ENCODE measurements around the gene CDK4. TPM values are rescaled to one million over a fixed set of nuclear protein-coding genes. Genes with fewer than 3 reads are reported as not detected.
A peak's percentile ranks its signal among the peaks of the same experiment; 100 is the strongest.

The CDK4 gene
- total RNA-seq, 2 donors from 2014 or later: 132 to 242 TPM

DNA sequence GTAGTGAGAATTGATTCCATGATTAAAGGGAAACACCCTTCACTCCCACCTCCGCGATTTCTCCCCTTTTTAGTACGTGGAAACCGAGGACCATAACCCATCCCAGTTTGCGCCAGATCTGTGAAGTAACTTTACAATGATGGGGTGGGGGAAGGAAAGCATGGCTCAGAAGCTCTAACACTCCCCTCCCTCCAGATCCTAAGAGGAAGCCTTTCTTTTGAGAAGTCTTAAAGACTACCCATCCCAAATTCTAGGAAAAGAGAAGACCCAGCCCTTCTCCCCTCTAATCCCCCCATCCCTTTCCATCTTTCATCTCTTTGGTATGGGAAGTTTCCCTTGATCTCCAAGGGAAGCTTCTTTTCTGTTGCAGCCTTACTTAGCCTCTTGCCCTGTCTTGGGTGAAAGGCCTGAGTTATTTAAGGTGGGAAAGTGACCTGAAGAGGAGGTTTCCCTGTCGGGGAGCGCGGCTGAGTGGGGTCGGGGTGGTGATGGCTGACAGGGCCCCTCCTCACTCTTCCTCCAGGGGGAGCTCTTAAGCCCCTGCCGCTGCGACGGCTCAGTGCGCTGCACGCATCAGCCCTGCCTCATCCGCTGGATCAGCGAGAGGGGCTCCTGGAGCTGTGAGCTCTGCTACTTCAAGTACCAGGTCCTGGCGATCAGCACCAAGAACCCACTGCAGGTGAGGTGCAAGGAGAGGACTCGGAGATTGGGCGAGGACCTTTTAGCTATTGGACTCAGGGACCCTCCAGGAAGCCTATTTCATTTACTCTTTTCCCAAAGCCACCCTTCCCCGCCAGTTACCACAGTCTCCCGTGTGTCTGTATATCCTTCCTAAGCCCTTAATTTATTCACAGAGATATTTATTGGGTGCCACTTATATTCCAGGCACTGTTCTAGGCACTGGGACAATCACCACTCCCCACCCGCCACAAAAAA is 4.6 kb upstream of the CDK4 start:
- Mint-ChIP-seq H3K4me1 (peaks cover 44% of the 10 kb centered on the region), H3K36me3 (ENCODE audit: low read depth) (peaks cover 60% of the 10 kb centered on the region), H3K27ac (peak overlapping the region; percentile 75), H3K9me3 (no peaks in the 10 kb centered on the region), H3K4me3 (peak overlapping the region; percentile 86), H3K27me3 (no peaks in the 10 kb centered on the region)
- ATAC-seq (replicated peaks): peak; percentile 30

DNA sequence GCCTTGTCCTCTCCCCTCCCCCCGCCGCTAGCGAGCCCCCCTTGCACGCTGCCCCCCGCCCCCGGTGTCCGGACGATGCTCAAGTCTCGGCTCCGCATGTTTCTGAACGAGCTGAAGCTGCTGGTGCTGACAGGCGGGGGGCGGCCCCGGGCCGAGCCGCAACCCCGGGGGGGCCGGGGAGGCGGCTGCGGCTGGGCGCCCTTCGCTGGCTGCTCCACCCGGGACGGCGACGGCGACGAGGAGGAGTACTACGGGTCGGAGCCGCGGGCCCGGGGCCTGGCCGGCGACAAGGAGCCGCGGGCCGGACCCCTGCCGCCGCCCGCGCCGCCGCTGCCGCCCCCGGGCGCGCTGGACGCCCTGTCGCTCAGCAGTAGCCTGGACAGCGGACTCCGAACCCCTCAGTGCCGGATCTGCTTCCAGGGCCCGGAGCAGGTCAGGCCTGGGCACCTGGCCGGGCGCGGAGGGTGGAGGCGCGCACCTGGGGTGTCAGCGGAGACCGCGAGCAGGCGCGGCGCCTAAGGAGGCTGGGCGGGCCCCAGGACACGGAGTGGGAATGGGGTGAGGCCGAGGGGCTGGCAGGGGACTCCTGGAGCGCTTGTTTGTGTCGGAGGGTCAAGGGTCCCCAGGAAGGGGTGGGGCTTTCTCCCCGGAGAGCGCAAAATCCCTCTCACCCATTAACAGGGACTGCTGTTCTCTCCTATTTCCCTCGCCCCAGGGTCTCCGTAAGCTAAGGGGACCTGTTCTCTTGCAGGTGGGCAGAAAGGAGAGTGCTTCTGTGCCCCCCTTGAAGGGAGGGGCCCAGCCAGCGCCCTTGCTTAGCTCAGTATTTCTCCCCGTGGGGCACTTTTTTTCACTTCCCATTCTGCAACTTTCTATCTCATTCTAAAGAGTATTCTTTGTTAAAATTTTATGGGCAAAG is 3.6 kb upstream of the CDK4 start:
- Mint-ChIP-seq H3K27me3 (no peaks in the 10 kb centered on the region), H3K9me3 (no peaks in the 10 kb centered on the region)

DNA sequence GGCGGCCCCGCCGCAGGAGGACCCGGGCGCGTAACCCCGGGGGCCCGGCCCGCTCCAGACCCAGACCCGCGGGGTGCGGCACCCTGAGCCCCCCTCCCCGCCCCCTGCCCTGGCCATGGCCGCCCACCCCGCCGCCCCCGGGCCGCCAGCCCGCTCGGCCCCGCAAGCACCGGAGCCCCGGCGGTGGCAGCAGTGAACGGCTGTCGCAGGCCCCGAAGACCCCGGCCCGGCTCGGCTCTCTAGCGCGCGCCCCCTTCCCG is 3.0 kb upstream of the CDK4 start:
- Mint-ChIP-seq H3K9me3 (no peaks in the 10 kb centered on the region), H3K4me3 (no peak overlapping the region), H3K27me3 (no peaks in the 10 kb centered on the region), H3K36me3 (ENCODE audit: low read depth) (peaks cover 61% of the 10 kb centered on the region), H3K4me1 (peaks cover 52% of the 10 kb centered on the region), H3K27ac (no peak overlapping the region)
- ATAC-seq (replicated peaks): no peak

More for the DNA sequence above, 3.6 kb upstream of the CDK4 start:
- Mint-ChIP-seq H3K27ac (peak overlapping the region; percentile 75), H3K4me3 (peak overlapping the region; percentile 86), H3K36me3 (ENCODE audit: low read depth) (peaks cover 60% of the 10 kb centered on the region), H3K4me1 (peaks cover 52% of the 10 kb centered on the region)
- ATAC-seq (replicated peaks): no peak

DNA sequence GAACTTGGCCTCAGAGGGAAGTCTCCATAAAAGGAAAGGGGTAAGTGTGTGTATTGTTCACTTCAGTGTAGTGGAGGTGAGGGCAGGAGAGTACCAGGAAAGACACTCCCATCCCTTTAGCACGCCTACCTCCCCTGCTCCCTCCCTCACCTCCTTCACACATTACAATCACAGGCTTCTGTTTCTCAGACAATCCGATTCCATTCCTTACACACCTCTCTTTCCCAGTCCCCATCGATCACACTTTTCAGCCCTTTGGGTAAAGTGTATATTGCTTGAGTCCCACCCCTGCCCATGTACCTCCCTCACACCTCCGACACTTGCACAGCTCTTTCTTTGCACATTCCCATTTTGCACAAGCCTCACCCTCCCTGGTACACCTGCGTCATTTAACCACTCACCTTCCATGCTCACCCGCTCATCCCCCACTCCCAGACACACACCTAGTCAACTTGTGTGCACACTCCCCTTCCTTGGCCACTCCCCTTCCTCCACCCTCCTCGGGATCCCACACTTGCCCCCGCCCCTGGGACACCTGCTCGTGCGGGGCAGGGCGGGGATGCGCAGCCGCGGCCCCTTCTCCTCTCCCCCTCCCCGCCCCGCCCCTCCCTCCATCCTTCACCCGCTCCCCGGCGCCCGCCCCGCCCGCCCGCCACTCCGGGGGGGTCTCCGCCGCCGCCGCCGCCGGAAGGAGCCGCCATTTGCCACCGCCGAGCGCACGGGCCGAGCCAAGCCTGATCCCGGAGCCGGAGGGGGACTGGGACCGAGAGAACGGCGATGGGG is 2.5 kb upstream of the CDK4 start, which contains the start of gene MARCHF9:
Gene MARCHF9 (plus strand): TSS at position 693 of the 783 bp plus-strand sequence. CDS start 426 bp downstream, outside the sequence.
- Mint-ChIP-seq H3K9me3 (no peaks in the 10 kb centered on the region), H3K4me3 (peak within 1 kb of the TSS; percentile 100), H3K36me3 (ENCODE audit: low read depth) (peaks cover 60% of the 10 kb centered on the region), H3K27ac (peak within 1 kb of the TSS; percentile 97), H3K27me3 (no peaks in the 10 kb centered on the region), H3K4me1 (peaks cover 47% of the 10 kb centered on the region)
- ATAC-seq (replicated peaks): peak; percentile 59

DNA sequence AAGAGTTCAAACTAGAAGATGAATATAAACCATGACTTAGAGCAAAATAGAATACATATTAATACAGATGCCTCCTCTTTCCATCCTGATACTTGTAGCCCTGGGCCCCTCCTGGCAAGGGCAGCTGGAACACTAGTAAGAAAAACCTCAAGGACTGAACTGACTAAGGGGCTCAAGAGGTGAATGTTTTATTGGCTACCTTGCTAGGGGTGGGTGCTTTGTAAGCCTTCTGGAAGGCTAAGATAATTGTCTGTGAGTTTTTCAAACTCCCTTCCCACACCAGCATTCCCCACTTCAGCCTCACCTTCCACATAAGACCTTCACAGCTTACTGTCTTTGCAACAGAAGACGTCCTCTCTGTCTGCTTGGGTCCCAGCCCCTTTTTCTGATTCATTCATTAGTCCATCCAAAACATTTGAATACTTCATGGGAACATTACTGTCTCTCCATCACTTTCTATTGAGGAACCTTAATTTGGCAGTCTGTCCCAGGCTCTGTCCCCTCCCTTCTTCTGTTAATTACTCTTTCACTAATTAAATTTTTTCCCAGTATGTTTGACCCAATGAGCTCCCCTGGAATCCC is 1.7 kb upstream of the CDK4 start:
- Mint-ChIP-seq H3K9me3 (no peaks in the 10 kb centered on the region), H3K36me3 (ENCODE audit: low read depth) (peaks cover 62% of the 10 kb centered on the region), H3K4me1 (peaks cover 43% of the 10 kb centered on the region), H3K4me3 (peak overlapping the region; percentile 100), H3K27ac (peak overlapping the region; percentile 97), H3K27me3 (no peaks in the 10 kb centered on the region)
- no peak for ATAC-seq (replicated peaks)

DNA sequence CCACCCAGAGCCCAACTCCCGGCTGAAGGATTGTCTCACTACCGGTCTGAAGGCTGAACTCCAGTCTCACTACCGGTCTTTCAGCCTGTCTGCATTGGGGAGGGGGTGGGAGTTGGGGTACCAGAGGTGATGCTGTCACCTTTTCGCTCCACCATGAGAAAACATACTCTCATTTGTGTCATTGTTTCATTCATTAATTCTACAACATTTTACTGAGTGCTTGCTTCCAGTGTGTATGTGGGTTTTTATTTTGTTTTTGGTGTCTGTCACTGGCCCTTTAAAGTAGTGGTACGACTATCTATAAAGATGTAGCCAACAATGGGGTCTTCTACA is 524 bp upstream of the CDK4 start:
- Mint-ChIP-seq H3K27ac (peak overlapping the region; percentile 97), H3K9me3 (no peaks in the 10 kb centered on the region), H3K36me3 (ENCODE audit: low read depth) (peaks cover 65% of the 10 kb centered on the region), H3K27me3 (no peaks in the 10 kb centered on the region), H3K4me1 (peaks cover 43% of the 10 kb centered on the region), H3K4me3 (peak overlapping the region; percentile 100)
- ATAC-seq (replicated peaks): no peak

DNA sequence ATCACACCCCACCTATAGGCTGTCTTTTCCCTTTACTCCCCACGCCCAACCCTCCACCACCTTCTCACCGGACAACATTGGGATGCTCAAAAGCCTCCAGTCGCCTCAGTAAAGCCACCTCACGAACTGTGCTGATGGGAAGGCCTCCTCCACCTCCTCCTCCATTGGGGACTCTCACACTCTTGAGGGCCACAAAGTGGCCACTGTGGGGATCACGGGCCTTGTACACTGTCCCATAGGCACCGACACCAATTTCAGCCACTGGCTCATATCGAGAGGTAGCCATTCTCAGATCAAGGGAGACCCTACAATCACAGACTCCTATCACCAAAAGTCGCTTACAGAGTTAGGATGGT is 700 bp downstream of the CDK4 start:
- Mint-ChIP-seq H3K4me3 (peak overlapping the region; percentile 100), H3K27me3 (no peaks in the 10 kb centered on the region), H3K27ac (peak overlapping the region; percentile 97), H3K9me3 (no peaks in the 10 kb centered on the region), H3K4me1 (peaks cover 36% of the 10 kb centered on the region), H3K36me3 (ENCODE audit: low read depth) (peaks cover 65% of the 10 kb centered on the region)
- no peak for ATAC-seq (replicated peaks)

DNA sequence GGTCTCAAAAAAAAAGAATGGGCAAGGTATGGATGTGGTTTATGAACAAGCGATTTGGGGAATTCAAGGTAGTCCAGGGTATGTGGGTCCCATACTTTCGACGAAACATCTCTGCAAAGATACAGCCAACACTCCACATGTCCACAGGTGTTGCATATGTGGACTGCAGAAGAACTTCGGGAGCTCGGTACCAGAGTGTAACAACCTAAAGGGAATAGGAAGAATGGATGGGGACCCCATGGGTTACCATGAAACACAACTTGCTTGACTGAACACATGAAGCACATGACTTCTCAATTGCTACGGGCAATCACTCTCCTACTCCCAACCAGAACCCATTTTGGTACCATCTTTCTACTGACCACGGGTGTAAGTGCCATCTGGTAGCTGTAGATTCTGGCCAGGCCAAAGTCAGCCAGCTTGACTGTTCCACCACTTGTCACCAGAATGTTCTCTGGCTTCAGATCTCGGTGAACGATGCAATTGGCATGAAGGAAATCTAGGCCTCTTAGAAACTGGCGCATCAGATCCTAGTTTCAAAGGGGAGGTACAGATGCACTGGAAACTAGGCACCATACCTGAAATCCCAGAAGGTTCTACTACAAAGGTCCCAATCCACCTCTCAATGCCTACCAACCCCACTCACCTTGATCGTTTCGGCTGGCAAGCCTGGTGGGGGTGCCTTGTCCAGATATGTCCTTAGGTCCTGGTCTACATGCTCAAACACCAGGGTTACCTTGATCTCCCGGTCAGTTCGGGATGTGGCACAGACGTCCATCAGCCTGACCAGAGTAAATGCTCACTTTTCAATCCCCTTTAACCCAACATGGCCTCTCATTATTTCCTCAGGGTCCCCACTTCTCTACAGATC is 1.3 kb downstream of the CDK4 start:
- H3K4me3 Mint-ChIP-seq: peak overlapping the region; percentile 100
- no peaks in the 10 kb centered on the region for H3K9me3 Mint-ChIP-seq
- H3K27me3 Mint-ChIP-seq: no peaks in the 10 kb centered on the region
- ATAC-seq (replicated peaks): no peak
- H3K27ac Mint-ChIP-seq: peak overlapping the region; percentile 97
- H3K36me3 Mint-ChIP-seq (ENCODE audit: low read depth): peaks cover 67% of the 10 kb centered on the region
- peaks cover 32% of the 10 kb centered on the region for H3K4me1 Mint-ChIP-seq

DNA sequence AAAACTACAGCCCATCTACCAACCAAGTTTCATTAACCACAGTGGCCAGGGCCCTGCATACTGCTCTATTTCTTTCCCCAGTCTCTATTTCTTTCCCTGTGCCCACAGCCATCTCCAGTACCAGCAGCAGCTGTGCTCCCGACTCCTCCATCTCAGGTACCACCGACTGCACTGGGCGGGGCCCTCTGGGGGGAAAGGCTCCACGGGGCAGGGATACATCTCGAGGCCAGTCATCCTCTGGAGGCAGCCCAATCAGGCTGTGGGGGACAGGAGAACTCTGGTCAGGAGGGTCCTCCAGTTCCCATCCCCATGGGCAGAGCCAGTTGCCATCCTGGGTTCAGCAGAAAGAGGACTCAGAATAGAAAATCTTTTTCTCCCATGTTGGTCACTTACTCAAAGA is 3.0 kb downstream of the CDK4 start:
- no peak overlapping the region for H3K4me3 Mint-ChIP-seq
- ATAC-seq (replicated peaks): no peak
- peaks cover 82% of the 10 kb centered on the region for H3K36me3 Mint-ChIP-seq (ENCODE audit: low read depth)
- no peak overlapping the region for H3K27ac Mint-ChIP-seq
- no peaks in the 10 kb centered on the region for H3K9me3 Mint-ChIP-seq
- no peaks in the 10 kb centered on the region for H3K27me3 Mint-ChIP-seq
- H3K4me1 Mint-ChIP-seq: peaks cover 33% of the 10 kb centered on the region

DNA sequence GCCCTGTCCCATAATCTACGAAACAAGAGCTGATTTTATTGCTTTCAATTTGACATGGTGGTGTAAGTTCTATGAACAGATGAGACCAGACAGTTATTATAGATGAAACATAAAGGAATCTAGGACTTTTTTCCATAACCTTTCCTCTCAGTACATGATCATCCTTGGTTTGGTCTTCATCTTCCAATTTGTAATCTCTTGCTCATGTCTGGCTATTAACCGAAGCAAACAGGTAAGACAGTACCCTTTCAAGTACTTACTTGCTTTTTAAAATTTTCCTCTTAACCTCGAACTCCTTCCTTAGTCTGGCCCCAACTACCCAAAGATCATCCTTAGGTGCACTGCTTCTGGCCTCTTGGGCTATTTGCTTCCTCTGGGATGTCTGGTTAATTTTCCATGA is 6.1 kb downstream of the CDK4 start:
- no peak for ATAC-seq (replicated peaks)
- H3K9me3 Mint-ChIP-seq: no peaks in the 10 kb centered on the region
- no peaks in the 10 kb centered on the region for H3K27me3 Mint-ChIP-seq
- peak overlapping the region; percentile 93 for H3K27ac Mint-ChIP-seq
- H3K36me3 Mint-ChIP-seq (ENCODE audit: low read depth): peaks cover 70% of the 10 kb centered on the region
- H3K4me3 Mint-ChIP-seq: peak overlapping the region; percentile 95
- peaks cover 14% of the 10 kb centered on the region for H3K4me1 Mint-ChIP-seq

DNA sequence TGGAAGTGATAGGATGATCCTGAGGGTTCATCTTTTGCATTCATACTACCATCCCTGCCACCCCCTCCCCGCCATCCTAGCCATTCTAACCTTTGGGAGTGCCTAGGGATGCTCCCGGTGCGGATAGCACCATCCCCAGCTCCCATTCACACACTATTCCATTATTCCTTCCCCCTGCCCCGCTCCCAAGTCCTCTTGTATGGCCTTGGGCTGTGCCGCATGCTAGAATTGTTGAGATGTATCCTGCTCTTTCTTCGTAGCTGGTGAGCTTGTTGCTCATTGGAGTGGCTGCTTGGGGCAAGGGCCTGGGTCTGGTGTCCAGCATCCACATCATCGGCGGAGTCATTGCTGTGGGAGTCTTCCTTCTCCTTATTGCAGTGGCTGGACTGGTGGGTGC is 6.6 kb downstream of the CDK4 start:
- Mint-ChIP-seq H3K27ac (peak overlapping the region; percentile 93), H3K4me3 (peak overlapping the region; percentile 95), H3K4me1 (peaks cover 18% of the 10 kb centered on the region), H3K9me3 (no peaks in the 10 kb centered on the region), H3K27me3 (no peaks in the 10 kb centered on the region), H3K36me3 (ENCODE audit: low read depth) (peaks cover 70% of the 10 kb centered on the region)
- ATAC-seq (replicated peaks): no peak

DNA sequence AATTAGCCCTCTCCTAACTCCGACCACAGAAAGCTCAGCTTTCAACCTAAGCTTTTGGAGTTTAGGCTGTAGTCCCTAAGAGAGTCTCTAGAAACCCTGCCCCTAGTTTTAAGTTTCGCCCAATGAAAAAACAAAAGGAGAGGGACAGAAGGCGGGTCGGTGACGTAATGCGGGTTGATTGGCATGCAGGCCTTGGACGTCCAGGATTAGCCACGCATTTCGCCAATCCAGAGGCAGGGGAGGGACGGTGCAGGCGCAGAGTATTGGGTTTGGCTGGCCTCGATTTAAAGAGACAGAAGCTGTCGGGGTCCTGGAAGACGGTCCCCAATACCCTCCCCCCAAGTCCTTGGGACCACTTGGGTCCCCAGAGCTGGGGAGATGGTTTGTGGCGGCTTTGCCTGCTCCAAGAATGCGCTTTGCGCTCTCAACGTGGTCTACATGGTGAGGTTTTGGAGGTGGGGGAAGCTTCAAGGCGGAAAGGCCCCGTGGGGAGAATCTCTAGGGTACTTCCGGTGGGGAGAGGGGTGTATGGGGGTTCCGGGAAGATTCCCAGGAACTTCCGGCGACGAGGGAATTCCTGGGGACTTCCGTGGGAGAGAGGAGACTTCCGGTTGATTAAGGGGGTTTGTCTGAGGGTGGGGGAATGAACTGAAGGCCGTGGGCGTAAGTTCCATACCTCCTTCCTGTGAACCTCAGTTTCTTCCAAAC is 7.2 kb downstream of the CDK4 start, which contains the start of gene TSPAN31:
Gene TSPAN31 (plus strand): TSS at position 263 of the 708 bp plus-strand sequence. CDS start 116 bp downstream, at position 379.
- ATAC-seq (replicated peaks): peak; percentile 85
- H3K36me3 Mint-ChIP-seq (ENCODE audit: low read depth): peaks cover 66% of the 10 kb centered on the region
- no peaks in the 10 kb centered on the region for H3K9me3 Mint-ChIP-seq
- H3K27me3 Mint-ChIP-seq: no peaks in the 10 kb centered on the region
- peak within 1 kb of the TSS; percentile 95 for H3K4me3 Mint-ChIP-seq
- peaks cover 19% of the 10 kb centered on the region for H3K4me1 Mint-ChIP-seq
- H3K27ac Mint-ChIP-seq: peak within 1 kb of the TSS; percentile 93
